Osteocyte (in vitro differentiated cells): ENCODE results near the gene MNAT1. TPM values are rescaled to one million over a fixed set of nuclear protein-coding genes. Genes with fewer than 3 reads are reported as not detected.

Experiments used
- DNase-seq: peaks from one replicate; pipeline ENCODE4 v3.0.0; 2021; ENCODE audit warnings: mixed read lengths; ENCODE audit not compliant: unreplicated experiment; ENCODE audit errors: extremely low spot score
- H3K27ac Mint-ChIP-seq: one replicate; pipeline ENCODE4 v1.8.0; 2021; ENCODE audit warnings: mild to moderate bottlenecking, mixed read lengths; ENCODE audit not compliant: unreplicated experiment
- H3K27me3 Mint-ChIP-seq: one replicate; pipeline ENCODE4 v1.8.0; 2021; ENCODE audit warnings: mixed read lengths; ENCODE audit not compliant: unreplicated experiment
- H3K36me3 Mint-ChIP-seq: one replicate; pipeline ENCODE4 v1.8.0; 2021; ENCODE audit warnings: mixed read lengths; ENCODE audit not compliant: unreplicated experiment
- H3K4me1 Mint-ChIP-seq: one replicate; pipeline ENCODE4 v1.8.0; 2021; ENCODE audit warnings: mixed read lengths; ENCODE audit not compliant: unreplicated experiment
- H3K4me3 Mint-ChIP-seq: one replicate; pipeline ENCODE4 v1.8.0; 2021; ENCODE audit warnings: mild to moderate bottlenecking, moderate library complexity, mixed read lengths; ENCODE audit not compliant: unreplicated experiment
- H3K9me3 Mint-ChIP-seq: one replicate; pipeline ENCODE4 v1.8.0; 2021; ENCODE audit warnings: mixed read lengths; ENCODE audit not compliant: unreplicated experiment
- total RNA-seq: library from RNA; stranded (reverse); gene quantifications from 2 replicates; pipeline ENCODE4 v1.2.1, GENCODE V29; 2021
- TF ChIP-seq, protein P1 (sequence below): fragments of 200-600 bp; sonication (generic); IDR thresholded peaks from 2 replicates; pipeline ENCODE4 v1.5.0; 2021; ENCODE audit warnings: antibody characterized with exemption, mild to moderate bottlenecking, moderate library complexity

MNAT1 gene
- total RNA-seq, 1 donor from 2014 or later = 59.9 TPM

DNA sequence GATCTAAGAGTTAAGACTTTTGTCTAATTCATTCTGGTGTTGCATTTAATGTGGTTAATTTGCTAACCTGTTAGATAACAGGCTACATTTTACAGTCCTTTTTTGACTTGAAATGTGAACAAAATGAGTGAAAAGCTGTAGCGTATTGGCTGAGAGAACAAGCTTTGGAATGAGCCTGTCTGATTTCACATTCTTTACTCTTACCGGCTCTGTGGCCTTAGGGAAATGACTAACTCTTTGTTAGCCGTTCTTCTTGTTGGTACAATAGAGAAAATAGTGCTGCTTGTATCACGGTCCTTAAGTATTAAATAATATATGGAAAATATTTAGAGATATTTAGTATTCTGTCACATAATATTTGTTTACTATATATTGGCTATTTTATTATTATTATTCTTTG, 1.9 kb downstream of the MNAT1 start:
- H3K27me3 Mint-ChIP-seq = no peaks in the 10 kb centered on the region
- peaks cover 36% of the 10 kb centered on the region for H3K4me1 Mint-ChIP-seq
- DNase-seq = no peak
- no peaks in the 10 kb centered on the region for H3K9me3 Mint-ChIP-seq
- TF ChIP-seq, protein P1, sequence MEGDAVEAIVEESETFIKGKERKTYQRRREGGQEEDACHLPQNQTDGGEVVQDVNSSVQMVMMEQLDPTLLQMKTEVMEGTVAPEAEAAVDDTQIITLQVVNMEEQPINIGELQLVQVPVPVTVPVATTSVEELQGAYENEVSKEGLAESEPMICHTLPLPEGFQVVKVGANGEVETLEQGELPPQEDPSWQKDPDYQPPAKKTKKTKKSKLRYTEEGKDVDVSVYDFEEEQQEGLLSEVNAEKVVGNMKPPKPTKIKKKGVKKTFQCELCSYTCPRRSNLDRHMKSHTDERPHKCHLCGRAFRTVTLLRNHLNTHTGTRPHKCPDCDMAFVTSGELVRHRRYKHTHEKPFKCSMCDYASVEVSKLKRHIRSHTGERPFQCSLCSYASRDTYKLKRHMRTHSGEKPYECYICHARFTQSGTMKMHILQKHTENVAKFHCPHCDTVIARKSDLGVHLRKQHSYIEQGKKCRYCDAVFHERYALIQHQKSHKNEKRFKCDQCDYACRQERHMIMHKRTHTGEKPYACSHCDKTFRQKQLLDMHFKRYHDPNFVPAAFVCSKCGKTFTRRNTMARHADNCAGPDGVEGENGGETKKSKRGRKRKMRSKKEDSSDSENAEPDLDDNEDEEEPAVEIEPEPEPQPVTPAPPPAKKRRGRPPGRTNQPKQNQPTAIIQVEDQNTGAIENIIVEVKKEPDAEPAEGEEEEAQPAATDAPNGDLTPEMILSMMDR = no peak
- H3K4me3 Mint-ChIP-seq = peak overlapping the region; percentile 95
- H3K27ac Mint-ChIP-seq = peak overlapping the region; percentile 99
- no peaks in the 10 kb centered on the region for H3K36me3 Mint-ChIP-seq

DNA sequence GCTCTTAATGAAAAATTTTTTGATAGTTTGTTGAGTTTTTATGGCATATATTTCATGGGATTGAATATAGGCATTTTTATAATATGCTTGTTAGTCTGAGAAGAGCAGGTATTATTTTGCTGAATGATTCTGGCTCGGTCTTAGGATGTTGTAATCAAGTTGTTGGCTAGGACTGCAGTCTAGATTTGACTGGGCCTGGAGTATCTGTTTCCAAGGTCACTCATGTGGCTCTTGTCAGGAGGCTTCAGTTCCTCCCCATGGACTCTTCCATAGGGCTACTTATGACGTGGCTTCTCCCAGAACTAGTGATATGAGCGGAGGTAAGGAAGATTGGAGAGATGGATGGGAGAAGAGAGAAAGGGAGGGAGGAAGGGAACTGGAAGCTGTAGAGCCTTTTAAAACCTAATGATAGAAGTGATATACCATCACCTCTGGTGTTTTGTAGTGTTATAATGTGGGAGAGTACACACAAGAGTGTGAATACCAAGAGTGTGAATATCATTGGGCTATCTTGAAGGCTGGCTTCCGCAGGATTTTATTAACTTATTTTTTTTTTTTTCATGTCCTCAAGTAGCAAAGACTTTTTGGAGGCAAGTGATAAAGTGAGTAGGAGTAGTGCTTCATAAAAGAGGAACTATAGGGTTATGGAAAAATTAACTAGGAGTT, 4.4 kb downstream of the MNAT1 start:
- Mint-ChIP-seq H3K4me3 (no peak overlapping the region), H3K27me3 (no peaks in the 10 kb centered on the region), H3K36me3 (peaks cover 7% of the 10 kb centered on the region), H3K9me3 (peaks cover 4% of the 10 kb centered on the region), H3K27ac (no peak overlapping the region), H3K4me1 (peaks cover 35% of the 10 kb centered on the region)
- TF ChIP-seq, protein P1 = no peak
- no peak for DNase-seq

DNA sequence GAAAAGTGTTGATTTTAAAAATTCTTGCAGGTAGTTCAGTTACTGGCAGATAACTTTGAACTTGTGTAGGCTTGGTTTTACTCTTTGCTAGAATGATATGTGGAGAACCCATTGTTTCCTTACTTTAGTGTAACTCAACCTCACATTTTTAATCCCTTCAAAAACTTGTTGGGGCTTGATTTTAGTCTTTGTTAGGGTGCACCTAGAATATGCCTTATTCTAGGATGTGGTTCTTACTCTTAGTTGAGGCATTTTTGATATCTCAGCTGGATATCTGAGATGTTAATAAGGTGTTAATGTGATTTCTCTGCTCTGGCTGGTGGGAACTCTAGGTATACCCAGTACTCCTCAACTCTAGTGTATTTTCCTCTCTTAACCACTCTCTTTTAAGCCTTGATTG, 10.0 kb downstream of the MNAT1 start:
- Mint-ChIP-seq H3K27me3 (no peaks in the 10 kb centered on the region), H3K27ac (no peak overlapping the region), H3K4me3 (no peak overlapping the region), H3K4me1 (peaks cover 10% of the 10 kb centered on the region), H3K9me3 (peaks cover 7% of the 10 kb centered on the region), H3K36me3 (peaks cover 11% of the 10 kb centered on the region)
- no peak for DNase-seq
- TF ChIP-seq, protein P1 = no peak

DNA sequence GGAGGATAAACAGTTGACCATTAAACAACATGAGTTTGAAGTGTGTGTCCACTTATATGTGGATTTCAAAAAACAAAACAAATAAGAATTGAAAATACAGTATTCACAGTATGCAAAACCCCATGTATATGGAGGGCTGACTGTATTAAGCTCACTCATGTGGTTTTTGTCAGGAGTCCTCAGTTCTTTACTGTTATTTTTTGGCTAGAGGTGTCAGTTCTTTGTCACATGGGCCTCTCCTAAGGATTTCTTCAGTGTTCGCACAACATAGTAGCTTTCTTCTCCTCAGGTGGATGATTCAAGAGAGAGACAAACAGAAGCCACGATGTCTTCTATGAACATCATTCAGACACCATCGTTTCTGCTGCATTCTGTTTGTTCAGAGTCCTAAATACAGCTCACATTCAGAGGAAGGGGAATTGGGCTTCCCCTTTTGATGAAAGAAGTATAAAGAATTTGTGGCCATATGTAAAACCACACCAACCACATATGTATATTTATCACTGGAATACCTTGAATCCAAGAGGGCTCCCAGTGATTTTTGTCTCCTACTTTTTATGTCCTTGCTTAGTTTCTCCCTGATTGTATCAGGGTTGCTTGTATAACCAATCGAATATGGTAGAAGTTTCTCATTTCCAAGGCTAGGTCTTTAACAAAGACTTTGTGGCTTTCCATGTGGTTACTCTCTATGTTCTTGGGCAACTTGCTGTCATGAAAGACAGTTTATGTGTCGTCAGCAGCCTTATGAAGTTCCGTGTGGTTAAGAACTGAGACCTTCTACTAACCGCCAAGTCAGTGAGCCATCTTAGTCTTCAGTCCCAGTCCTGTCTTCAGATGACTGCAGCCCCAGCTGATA, 18.9 kb downstream of the MNAT1 start:
- Mint-ChIP-seq H3K27ac (no peak overlapping the region), H3K36me3 (peaks cover 2% of the 10 kb centered on the region), H3K4me3 (no peak overlapping the region), H3K4me1 (peaks cover 32% of the 10 kb centered on the region), H3K27me3 (no peaks in the 10 kb centered on the region), H3K9me3 (no peaks in the 10 kb centered on the region)
- no peak for DNase-seq
- TF ChIP-seq, protein P1 = no peak

DNA sequence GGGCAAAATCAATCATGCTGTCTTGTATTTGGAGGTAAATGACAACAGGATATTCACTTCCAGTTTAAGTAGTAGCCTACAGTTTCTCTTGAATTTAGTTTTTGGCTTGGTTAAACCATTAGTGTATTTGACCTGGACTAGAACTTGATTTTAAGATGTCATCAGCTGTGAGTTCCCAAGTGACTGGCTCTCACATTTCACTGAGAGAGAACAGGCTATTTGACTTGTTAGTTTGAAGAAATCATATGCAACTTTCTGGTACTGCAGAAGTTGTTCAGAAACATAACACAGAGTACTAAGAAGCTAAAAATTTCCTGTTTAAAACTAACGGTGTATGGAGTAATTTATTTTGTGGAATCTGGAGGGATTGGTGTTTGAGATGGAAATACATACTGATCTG, 22.3 kb downstream of the MNAT1 start:
- Mint-ChIP-seq H3K4me3 (no peak overlapping the region), H3K4me1 (peaks cover 61% of the 10 kb centered on the region), H3K9me3 (no peaks in the 10 kb centered on the region), H3K36me3 (no peaks in the 10 kb centered on the region), H3K27me3 (no peaks in the 10 kb centered on the region), H3K27ac (peak overlapping the region; percentile 85)
- DNase-seq = no peak
- TF ChIP-seq, protein P1 = no peak
